NOMO-1 treated with dmso at 0.1 percent for 144 hours (cell line): Measurements from ENCODE around the gene MED23.
"Not testable (repeated sequence)": the region's sequence is repeated elsewhere in the genome, so short reads cannot be mapped to it uniquely, and the experiment has no call there.

ENCODE experiments used
- DNase-seq: peaks from one replicate; lab custom pipeline; 2025; ENCODE audit not compliant: unreplicated experiment; lab: John Stamatoyannopoulos, UW

MED23 gene

GRCh38 chr6:131574686-131575085 lies 53.4 kb downstream of the MED23 start:
- no peak for DNase-seq

DNA sequence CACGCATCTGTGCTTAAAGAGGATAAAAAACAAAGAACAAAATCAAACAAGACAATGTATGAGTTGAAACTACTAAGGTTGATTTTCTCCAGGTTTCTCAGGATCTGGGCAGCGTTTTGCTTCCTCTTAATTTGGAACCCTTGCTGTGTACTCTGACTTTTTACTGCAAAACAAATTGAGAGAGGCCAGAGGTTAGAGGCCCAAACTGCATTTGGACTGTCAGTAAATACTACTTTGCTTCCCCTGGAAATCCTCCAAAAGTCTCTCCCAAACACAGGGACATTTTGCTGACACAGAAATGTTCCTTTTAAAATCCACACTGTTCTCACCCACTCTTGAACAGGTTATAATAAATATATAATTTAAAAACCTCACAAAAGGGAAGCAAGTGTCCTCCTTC lies 53.9 kb downstream of the MED23 start:
- DNase-seq, result no peak

- DNase-seq, result no peak
Measured at GRCh38 chr6:131572686-131573415, 55.2 kb downstream of the MED23 start, which contains the start of gene ARG1. Gene ARG1, plus strand, starts transcription at chr6:131573226. Its CDS starts 57 bp downstream, at chr6:131573283.

DNA sequence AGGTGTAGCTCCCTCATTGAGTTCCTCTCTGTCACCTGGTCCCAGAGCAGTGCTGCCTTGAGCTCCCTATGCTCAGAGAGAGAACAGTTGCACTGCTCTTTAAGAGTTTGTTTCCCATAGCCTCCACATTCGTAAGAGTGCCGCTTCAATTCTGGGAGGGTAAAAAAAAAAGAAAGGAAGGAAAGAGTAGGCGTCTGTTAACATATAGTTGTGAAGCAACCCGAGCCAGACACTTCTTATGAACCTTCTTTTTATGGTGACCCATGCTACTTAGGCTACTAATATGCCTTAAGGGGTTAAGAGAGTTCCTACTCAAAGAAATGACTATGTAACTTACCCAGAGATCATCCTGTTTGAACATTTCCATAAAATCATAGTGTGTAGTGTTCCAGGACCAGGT lies 59.3 kb downstream of the MED23 start:
- DNase-seq, result no peak

DNA sequence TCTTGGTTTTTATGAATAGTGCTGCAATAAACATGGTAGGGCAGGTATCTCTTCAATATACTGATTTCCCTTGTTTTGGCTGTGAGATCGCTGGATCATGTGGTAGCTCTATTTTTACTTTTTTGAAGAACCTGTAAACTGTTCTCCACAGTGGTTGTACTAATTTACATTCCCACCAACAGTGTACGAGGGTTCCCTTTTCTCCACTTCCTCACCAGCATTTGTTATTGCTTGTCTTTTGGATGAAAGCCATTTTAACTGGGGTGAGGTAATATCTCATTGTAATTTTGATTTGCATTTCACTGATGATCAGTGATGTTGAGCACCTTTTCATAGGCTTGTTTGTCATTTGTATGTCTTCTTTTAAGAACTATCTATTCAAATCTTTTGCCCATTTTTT lies 63.0 kb downstream of the MED23 start:
- DNase-seq, result no peak

- DNase-seq, result no peak
Measured at GRCh38 chr6:131561925-131562707, 65.9 kb downstream of the MED23 start.

DNA sequence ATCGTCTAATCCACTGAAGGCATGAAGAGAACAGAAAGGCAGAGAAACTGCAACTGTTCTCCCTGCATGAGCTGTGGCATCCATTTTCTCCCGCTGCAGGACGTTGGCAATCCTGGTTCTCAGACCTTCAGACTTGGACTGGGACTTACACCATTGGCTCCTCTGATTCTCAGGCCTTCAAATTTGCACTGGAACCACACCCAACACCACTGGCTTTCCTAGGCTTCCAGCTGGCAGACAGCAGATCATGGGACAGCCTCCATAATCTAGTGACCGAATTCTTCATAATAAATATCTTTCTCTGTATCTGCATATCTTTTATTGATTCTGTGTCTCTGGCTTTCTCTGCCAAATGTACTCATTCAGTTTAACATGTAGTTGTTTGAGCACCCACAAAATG lies 69.1 kb downstream of the MED23 start:
- DNase-seq, result no peak

DNA sequence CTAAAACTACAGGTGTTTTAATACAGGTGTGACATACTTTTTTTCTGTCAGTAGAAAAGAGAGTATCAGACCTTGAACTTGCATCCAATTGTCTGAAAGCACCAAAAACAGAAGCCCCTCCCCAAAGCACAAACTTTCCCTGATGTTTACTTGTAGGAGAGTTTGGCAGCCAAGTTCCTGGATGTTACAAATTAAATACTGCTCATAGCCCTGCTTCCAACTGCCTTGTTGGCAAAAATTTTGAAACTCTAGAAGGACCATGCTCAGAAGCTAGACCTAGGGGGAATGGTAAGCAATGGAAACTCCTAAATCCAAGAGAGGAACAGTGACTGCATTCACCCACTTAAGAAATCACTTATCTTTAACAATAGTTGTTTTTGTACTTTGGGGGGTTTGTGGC lies 72.0 kb downstream of the MED23 start:
- DNase-seq, result no peak

DNA sequence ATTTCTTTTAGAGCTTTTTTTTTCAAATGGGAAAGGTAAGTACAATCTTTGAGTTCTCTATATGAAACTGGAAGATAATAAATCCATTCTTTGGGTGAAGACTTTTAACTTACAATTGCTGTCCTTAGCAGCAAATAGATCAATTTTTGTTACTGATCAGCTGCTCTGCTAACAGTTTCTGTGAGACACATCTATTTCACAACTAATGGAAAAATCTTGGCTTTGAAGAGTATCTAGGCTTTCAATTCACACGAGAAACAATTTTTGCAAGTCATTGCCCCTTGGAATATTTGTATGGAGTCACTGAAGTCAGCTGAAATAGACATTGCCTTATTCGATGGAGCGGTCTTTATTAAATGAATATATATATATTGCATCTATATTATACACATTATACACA lies 75.5 kb downstream of the MED23 start:
- no peak for DNase-seq

GRCh38 chr6:131551902-131552301 lies 76.1 kb downstream of the MED23 start:
- DNase-seq, result no peak

GRCh38 chr6:131549811-131550210 lies 78.2 kb downstream of the MED23 start:
- DNase-seq, result no peak

DNA sequence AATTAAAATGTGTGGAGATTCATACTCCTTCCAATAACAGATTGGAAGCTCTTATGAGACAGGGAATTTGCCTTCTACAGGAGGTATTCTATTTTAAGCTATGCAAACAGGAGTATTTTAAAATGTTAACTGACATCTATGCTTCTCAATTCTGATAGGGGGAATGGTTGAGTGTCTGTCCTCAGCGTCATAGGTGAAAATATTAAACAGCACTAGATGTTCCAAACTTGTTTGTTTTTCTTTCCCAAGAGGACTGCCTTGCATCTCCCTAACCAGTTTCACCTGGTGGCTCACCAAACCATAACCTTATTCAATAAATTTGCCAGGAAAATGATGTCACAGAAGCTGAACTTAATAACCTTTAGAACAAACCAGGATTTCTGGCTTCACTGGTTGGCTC lies 79.6 kb downstream of the MED23 start:
- no peak for DNase-seq

DNA sequence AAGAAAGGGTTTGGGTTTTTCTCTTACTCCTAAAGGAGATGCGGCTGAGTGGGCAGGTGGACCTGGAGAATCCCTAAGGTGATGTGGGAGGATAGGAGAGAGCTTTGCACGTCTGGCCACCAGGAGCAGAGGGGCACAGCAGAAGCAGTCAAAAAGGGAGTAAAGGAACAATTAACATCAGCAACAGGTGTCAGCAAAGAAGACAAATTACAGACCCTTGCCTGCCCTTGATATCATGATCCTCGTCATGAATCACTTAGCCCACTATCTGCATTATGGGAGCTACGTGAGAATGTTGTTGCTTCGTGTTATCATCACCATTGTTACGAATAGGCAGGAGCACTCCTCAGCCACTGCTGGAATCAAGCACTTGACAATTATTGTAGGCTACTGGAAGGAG lies 80.6 kb downstream of the MED23 start:
- no peak for DNase-seq

- DNase-seq, result no peak
Measured at GRCh38 chr6:131545317-131545716, 82.7 kb downstream of the MED23 start.

DNA sequence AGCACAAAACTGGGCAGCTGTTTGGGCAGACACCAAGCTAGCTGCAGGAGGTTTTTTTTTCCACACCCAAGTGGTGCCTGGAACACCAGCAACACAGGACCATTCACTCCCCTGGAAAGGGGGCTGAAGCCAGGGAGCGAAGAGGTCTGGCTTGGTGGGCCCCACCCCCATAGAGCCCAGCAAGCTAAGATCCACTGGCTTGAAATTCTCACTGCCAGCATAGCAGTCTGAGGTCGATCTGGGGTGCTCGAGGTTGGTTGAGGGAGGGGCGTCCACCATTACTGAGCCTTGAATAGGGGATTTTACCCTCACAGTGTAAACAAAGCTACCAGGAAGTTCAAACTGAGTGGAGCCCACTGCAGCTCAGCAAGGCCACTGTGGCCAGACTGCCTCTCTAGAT lies 89.4 kb downstream of the MED23 start:
- DNase-seq, result not testable (repeated sequence)

DNA sequence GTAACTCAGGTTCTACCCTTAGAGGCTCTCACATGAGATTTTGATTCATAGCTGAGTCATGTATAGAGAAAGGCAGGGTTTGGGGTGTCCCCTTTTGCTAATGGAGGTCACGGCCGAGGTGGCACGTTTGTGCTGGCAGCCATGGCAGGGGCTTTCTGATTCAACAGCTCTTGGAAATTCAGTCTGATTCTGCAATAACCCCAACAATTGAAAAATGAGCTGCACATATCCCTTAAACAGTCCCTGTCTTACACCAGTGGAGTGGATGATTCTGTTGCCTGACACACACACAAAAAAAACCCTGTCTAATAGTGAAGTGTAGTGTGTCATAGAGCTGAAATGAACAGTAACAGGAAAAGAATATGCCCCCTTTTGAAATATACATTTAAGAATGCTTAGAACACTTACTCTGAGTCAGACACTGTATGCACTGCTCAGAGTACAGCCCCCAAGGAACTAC lies 95.4 kb downstream of the MED23 start:
- DNase-seq, result no peak

- DNase-seq, result not testable (repeated sequence)
Measured at GRCh38 chr6:131531681-131532080, 96.4 kb downstream of the MED23 start.

- not testable (repeated sequence) for DNase-seq
Measured at GRCh38 chr6:131530936-131531335, 97.1 kb downstream of the MED23 start.

GRCh38 chr6:131524695-131525336 lies 103.2 kb downstream of the MED23 start:
- DNase-seq, result no peak

DNA sequence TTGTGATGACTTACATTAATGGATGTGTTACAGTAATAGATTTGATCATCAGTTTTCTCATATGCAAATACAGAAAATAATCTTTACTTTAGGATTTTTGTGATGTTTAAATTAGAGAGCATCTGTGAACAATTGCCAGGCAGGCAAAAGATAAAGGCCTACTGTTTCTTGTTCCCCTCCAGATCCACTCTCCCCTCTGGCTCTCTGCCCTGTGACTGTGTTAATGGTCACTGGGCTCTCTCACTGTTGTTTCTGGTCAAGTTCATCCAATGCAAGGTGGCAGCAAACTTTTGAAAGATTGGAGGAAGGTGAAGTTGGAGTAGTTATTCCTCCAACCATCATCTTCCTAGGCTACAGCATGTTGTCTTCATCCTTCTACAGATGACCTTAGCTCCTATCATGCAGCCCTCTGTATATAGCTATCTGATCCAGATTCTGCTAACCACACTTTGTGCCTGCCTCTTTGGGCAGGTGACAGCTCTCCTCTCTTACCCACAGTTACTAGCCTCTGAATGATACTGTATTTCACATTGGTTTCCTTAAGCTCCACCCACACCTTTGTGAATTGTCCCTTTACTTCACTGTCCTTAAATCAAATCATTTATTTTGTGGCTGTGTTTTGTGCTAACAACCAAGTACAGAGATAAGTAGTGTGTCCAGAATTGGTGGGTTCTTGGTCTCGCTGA lies 103.9 kb downstream of the MED23 start:
- DNase-seq, result no peak
